Germinal center (tissue), 1 donor: ENCODE data around the gene NOS1.
A peak's percentile ranks its signal among the peaks of the same experiment; 100 is the strongest.
"Not testable (repeated sequence)": the region's sequence is repeated elsewhere in the genome, so short reads cannot be mapped to it uniquely, and the experiment has no call there.

Experiments used
- DNase-seq: peaks from one replicate; pipeline ENCODE4 v3.0.0; 2012; ENCODE audit warnings: mixed read lengths, low spot score

The NOS1 gene

DNA sequence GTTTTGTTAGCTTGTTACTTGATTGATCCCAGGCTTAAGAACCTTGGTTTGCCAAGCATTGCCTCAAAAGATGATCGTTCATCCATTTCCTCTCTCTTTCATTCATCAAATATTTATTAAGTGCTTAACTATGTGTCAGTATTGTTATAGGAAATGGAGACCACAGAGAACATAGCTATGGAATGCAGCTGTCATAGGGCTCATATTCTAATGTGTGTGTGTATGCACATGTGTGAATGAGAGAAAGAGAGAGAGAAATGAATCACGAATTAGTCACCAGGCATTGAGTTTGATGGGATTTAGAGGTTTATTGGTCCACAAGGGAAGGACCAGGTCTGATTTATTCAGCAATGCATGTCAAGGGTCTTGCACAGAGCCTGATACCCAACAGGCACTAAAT is 100.2 kb downstream of the NOS1 start:
- DNase-seq: no peak

DNA sequence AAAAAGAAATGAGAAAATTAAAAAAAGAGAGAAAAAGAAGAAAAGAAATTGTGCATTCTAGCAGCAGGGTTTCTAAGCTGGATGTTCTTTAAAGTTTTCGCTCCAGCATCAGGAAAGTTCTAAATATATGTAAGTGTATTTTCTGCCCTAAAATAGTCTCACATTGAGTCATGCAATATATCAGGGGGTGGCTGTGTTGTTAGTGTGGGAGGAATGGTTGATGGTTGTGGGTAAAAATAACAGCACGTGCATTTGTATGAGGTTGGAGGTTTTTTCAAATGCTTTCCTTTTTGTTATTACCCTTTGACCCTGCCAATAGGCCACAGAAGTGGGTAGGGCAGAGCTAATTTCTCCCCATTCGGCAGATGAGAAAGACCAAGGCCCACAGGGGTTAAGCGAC is 106.0 kb downstream of the NOS1 start:
- no peak for DNase-seq

DNA sequence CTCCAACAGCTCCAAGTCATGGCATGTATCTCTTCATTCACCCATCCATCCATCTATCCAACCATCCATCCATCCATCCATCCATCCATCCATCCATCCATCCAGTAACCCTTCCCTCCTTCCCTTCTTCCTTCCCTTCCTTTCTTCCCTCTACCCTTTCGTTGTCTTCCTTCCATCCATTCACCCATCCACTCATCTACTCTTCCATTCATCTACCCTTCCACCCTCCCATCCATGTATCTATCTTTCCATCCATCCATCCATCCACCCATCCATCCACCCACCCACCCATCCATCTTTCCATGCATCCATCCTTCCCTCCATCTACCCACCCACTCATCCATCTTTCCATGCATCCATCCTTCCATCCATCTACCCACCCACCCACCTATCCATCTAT is 117.9 kb downstream of the NOS1 start:
- DNase-seq: no peak

DNA sequence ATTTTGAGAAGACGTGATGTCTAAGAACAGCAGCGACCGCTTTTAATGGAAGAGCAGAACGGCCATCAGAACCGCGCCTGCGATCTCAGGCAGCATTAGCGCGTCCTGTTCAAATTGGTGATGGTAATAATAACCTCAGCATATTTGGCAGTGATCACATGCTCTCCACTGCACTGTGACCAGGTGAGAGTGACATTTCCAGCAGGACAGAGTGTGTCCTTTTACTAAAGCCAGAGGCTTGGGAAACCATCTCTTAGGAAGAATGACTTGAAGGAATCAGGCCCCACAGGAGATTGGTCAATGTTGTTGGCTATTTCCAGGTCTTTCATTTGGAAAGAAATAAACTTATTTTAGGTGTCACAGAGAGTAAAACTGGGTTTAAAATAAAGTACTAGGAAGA is 119.7 kb downstream of the NOS1 start:
- DNase-seq: no peak

DNA sequence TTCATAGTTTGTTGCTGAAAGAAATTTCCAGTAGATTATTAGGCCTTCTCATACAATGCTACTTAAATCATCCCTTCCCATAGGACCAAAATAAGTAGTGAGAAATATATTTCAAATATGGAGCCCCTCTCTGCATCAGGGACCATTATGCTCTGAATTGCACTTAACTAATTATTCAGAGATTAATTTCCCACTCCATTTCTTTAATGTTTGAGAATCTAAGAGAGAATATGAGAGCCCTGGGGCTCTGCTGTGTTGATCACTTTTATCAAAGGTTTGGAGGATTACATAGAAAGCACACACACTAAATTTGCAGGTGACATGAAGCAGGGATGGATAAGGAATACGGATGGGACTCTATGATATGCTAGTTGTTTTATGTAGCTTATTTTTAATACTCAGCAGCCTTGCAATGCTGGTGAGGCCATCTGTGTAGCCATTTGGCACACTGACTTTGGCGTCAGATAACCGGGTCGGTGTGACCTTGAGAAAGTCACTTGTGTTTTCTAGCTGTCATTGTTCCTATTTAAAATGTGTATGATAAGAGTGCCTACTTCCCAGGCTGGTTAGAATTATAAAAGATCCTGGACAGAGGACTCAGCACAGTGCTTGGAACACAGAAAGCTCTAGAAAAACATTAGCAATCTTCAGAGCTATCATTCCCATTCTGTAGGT is 121.2 kb downstream of the NOS1 start:
- no peak for DNase-seq

DNA sequence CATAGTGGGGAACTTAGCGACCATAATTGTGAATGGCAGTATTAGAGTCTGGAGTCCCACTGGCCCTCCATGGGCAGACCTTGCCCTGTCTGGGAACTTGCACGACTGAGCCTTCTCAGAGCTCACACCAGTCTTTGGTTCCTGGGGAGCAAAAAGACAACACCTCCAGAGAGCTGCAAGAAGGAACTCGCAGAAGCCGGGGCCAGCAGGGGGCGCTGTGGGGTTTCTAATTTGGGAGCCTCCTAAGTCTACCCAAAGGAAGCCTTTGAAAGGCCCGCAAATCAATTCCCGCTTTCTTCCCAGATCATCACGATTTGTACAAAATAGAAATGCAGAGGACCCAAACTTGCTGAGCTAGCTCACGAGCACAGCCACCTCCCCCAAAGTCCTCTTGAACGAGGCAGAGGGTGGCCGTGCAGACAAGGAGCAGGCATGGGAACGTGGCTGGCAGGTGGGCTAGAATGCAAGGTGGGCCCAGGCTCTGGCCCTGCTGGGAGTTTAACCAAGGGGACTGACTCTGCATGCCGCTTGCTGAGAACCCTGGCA is 124.9 kb downstream of the NOS1 start:
- DNase-seq: peak; percentile 64

DNA sequence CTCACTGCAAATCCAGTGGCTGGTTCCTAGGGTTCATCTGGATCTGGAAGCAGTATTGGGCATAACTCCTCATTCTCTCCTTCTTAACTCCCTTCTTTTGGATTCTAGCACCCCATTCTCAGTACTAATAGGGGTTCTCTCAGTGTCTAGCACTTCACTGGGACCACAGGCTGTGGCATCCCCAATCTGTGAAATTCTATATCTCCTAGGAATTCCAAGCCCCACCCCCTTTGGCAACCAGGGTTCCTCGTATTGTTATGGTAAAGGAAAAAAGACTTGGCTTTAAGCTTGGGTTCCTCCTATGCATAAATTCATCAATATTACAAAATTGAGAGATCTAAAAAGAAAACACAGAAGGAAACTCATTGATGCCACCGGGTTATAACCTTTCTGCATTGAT is 126.2 kb downstream of the NOS1 start:
- DNase-seq: no peak

DNA sequence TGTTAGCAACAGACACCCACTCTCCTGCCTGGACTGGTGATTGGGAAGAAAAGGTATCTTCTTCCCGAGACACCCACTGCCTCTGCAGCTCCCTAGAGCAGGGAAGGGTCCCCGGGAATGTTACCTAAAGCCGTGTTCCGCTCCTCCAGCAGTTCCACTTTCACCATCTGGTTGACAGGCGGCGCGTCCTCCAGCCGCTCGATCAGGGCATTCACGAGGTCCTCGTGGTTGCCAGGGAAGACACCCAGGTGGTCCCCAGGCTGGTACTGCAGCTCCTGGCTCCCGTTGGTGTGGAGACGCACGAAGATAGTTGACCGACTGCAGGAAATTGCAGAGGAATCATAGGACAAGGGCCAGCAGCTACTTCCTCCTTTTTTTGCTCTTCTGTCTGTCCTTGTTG is 127.0 kb downstream of the NOS1 start:
- no peak for DNase-seq

DNA sequence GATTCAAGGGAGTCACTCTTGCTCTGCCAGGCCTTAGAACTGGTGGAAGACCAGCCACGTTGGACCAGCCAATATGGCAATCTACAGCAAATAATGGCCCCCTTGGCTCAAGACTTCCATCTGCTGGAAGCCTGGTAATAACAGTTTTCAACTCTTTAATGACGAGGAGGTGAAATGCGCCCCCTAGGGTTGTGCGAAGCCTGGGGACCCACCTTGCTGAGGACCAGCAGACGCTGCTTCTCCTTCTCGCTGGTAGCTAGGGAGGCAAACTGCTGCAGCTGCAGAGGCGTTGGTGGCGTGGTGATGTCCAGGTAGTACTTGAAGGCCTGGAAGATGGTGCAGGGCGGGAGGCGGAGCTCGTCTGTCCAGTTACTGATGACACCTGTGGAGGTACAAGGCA is 129.7 kb downstream of the NOS1 start:
- no peak for DNase-seq

DNA sequence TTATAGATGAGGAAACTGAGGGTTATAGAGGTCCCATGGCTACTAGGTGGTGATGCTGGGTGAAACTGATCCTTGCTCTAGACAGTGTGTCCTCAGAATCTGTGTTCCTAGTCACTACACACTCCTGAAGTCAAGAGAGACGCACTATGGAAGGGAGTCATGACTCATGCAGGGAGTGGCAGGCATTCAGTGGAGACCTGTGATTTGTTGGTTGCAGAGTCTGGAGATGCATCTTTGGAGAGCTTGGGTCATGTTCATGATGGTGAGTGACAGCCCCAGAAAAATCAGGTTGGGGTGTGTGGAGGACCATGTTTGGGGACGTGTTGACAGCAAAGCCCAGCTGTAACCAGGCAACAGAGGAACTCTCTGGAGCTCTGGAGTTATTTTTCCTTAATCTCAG is 133.2 kb downstream of the NOS1 start:
- DNase-seq: no peak

DNA sequence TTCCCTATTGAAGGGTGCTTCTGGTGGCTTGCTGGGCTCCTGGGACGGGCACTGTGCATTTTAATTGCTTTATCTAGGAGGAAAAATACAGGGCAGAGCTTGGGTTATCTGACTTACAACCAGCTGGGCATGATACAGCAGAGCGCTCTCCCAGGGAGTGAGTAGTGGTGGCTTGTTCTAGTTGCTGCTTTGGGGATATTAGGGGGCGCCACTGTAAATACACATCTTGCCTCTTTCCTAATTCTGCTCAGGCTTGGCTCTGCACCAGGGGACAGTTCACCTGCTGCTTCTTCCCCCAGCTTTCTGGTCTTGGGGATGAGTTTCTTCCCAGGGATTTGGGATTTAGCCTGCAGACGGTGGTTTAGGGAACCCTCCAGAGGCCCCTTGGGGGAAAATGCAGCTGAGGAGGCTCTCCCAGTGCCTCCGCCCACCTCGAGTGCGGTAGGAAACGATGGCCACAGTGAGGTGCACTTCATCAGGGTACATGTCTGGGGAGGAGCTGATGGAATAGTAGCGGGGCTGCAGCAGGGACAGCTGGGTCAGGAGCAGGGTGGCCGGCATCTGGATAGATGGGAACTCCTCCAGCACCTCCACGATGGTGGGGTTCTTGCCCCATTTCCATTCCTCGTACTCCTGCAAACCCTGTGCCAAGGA is 134.3 kb downstream of the NOS1 start:
- no peak for DNase-seq

DNA sequence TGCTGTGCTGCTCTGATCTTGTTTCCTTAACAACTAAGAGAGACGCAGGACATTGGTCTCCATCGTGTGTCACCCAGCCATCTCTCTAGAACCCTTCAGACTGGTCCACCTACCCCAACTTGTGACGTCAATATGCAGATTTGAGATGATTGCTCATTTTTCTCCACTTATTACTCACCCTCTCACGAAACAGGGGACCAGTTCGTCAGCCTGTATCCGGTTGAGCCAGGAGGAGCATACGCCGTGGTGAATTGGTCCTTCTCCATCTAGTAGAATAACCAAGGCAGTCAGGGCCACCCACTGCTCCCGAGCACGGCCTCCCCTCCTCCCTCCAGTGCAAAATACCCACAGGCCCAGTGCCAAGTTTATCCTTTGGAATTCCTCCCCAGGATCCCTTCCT is 134.9 kb downstream of the NOS1 start:
- DNase-seq: no peak

DNA sequence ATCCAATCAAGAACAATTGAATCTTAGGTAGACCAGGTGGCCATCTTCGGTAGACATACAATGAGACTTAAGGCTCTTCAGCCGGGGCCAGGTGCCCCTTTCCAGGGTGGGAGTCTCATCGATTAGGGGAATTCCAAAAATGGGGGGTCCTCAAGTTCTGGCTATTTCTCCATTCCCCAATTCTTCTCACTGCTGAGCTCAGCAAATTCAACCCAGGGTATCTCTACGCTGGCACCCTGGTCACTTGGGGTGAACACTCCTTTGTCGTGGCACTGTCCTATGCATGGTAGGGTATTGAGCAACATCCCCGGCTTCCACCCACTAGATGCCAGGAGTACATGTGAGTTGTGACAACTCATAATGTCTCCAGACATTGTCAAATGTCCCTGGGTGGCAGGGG is 136.2 kb downstream of the NOS1 start:
- DNase-seq: no peak

DNA sequence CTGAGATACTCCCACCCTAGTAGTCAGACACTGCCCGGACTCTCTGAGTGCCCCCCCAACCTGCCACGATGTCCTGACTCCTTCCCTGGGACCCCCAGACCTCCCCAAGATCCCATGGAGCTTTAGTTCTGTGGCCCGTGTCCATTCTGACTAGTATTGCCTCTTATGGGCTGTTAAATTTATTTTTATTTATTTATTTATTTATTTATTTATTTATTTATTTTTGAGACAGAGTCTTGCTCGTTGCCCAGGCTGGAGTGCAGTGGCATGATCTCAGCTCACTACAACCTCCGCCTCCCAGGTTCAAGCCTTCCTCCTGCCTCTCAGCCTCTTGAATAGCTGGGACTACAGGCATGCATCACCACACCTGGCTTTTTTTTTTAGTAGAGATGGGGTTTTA is 140.5 kb downstream of the NOS1 start:
- not testable (repeated sequence) for DNase-seq

DNA sequence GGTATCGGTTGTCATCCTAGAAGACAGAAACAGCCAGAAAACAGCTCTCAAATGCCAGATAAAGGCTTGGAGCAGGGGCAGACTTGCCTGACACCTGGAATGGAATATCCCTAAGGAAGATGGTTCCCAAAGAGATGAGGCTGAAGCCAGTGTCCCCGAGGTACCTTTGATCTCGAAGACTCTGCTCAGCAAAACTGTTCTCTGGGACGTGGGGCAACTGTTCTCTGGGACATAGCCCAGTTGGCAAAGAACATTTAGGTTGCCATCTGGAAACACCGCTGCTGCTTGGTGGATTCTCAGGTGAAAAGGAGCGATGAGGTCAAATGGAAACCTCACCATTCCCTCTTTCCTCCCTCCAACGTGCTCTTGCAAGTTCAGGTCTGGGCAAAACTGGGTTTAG is 143.3 kb downstream of the NOS1 start:
- DNase-seq: no peak

DNA sequence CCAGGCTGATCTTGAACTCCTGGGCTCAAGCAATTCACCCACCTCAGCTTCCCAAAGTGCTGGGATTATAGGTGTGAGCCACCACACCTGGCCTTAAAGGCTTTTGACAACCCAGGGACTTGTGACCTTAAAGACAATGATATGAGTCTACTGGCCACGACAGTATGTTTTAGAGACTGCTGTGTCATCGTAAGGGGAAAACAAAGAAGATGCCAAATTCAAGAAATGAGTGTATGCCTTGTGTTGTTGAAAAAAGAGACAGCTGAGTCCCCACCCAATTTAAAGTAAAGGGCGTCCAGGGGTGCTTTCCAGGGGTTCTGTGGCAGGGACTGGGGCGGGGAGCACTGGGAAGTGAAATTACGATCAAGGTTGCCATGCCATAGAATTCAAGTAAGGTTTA is 144.7 kb downstream of the NOS1 start:
- DNase-seq: no peak

DNA sequence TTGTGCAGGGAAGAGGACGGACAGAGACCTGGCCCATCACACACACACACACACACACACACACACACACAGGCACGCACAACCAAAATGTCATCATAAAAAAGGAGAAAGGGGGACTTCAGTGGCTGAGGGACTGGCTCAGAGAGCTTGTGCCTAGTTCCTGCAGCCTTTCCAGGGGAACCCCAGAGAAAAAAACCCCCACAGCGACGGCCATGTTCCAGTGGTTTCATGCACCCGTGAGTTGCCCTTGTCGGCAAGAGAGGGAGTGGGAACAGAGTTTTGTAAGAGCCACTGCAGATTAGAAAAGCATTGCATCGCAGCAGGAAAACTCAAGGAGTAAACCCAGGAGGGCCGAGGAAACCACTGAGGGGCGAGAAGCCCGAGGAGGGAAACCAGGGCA is 146.6 kb downstream of the NOS1 start:
- DNase-seq: no peak

DNA sequence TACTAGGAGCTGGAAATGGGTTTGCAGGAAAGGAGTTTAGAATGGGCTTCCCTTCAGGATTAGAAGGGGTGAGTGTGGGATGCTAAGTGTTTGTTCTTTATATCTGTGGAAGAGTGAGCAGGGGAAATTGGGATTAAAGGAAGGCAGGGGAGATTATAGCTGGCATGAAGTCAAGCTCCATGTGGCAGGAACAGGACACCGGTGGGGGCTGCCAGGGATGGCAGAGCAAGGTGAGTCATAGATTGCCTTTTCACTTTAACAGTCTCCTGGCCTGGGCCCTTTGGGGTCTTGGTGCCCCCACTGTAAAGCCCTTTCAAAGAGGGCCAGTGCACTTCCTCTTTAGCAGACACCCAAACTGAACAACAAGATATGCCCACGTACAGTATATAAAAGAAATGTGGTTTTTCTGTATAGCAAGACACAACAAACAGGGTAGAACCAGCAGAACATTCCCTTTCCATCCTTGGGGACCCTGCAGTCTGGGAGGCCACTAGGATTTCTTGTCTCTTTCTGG is 148.1 kb downstream of the NOS1 start:
- no peak for DNase-seq

DNA sequence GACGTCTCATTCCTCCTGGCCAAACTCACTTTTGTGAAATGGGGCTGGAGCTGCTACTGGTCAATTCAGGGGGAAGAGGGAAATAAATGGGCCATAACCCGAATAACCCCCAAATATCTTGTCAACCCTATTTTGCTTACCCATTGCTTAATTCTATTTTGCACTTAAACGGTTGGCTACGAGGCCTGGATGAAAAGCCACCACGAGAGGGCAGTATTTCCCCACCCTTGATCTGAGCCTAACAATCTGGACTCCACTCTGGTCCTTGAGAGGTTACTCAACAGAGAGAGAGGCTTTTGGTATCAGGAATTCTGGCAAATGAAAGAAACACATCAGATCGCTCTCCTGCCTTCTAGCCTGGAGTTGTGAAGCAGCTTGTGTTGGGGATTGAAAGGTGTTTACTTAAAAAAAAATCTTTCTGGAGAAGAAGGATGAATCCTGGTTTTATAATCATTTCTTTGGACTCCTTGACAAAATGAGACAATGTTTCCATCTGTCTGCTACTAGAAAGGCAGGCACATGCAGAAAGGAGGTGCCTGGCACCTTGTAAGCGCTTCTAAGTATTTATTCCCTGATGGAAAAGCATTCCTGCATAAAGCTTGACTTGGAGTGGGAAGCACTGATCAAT is 148.7 kb downstream of the NOS1 start:
- DNase-seq: peak; percentile 56

DNA sequence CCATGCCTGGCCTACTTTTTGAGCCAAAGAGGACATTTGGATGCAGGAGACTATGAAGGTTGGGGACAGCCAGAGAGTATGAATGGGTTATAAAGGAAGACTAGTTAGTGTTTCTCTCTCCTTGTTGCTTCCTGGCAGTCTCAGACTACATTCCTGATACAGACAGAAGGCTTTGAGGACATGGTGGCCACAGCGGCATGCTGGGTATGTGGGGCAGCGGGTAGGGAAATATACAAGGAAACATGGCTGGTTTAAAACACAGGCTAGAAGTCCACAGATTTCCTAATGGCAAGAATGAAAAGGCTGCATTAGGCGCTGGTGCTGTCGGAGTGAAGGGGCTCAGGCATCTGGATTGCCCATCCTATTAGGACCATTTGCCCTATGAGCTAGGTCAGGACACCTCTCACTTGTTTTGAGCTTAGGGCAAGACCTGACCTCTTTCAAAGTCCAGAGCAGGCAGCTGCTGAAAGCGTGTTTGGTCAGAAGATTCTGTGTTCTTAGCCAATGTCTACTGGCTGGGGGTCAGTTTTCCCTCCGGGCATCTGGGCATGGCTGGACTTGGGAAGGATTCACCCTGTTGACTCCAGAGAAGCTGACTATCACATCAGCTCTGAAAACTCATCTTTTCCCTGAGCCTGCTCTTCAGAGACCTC is 151.0 kb downstream of the NOS1 start:
- no peak for DNase-seq

DNA sequence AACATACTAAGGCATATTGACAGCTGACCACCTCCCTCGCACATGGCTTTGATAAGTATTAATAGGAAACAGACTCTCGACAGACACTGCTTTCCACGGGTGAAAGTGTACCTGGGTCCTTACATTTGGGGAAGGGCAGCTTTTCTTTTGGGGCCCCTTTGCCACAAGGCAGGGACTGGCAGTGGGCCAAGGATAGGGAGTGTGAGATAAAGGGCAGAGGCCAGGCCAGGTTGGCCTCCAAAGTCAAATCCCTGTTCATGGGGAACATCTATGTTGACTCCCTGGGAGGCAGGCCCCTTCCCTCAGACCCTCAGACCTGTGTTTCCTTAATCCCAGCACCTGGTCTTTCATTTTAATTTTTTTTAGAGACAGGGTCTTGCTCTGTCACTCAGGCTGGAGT is 151.8 kb downstream of the NOS1 start:
- DNase-seq: no peak

DNA sequence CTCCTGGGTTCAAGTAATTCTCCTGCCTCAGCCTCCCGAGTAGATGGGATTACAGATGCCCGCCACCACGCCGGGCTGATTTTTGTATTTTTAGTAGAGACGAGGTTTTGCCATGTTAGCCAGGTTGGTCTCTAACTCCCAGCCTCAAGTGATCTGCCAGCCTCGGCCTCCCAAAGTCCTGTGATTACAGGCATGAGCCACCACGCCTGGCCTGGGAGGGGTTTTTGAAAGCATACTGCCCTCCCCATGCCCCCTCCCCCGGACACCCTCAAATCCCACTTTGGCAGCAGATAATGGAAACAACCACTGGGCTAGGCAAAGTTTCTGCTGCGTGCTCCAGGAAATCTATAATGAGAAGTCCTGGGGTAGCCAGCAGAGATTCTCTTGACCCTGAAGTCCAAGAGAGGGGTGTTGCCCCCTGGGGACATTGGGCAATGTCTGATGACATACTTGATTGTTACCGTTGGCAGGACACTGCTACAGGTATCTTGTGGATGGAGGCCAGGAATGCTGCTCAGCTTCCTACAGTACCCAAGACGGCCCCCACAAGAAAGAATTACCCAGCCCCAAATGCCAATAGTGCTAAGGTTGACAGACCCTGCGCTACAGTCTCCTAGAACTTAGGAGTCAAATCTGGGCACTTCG is 152.5 kb downstream of the NOS1 start:
- DNase-seq: no peak
